Stimulated activated CD4-positive, alpha-beta T cell treated with anti-CD3 and anti-CD28 coated beads, Interleukin-4, amount 100 ng/mL, for 48 hours (primary cell): ENCODE results near the gene CXCR4.
"Not testable (repeated sequence)": the region's sequence is repeated elsewhere in the genome, so short reads cannot be mapped to it uniquely, and the experiment has no call there.

Experiments used
- DNase-seq, 2 donors: peaks; one replicate each; pipeline ENCODE4 v3.0.0-alpha.2; 2020; ENCODE audit warnings: low read depth in 2 of 2

The CXCR4 gene

DNA sequence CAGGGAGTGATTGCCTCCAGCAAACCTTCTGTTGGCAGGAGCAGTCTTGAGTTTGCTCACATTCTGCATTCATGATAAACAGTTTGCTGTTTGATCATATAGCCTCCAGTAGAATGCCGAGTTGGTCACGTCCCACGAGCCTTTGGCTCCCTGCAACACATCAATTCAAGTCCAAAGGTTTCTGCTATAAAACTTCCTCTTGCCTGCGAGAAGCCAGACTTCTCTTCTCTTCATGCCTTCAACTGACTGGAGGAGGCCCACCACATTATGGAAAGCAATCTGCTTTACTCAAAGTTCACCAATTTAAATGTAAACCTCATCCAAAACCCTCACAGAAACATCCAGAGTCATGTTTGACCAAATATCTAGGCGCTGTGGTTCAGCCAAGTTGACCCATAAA lies 40.8 kb downstream of the CXCR4 start:
- DNase-seq: no peak

DNA sequence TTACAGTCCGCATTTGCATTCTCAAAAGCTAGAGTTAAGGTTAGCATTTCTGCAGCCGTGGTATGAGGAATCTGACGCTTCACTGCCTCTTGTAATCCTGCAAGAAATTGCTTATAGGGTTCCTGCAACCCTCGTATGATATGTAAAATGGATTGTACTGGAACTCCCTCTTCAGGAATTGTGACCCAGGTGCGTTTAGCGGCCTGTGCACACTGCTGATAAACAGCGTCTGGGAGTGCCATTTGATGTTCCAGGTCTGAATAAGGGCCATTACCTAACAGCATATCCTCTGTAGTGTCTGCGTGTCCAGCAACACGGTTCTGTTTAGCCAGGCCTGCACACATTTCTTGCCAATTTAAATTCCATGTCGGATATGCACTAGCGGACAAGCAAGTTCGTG lies 42.5 kb downstream of the CXCR4 start:
- DNase-seq: no peak

DNA sequence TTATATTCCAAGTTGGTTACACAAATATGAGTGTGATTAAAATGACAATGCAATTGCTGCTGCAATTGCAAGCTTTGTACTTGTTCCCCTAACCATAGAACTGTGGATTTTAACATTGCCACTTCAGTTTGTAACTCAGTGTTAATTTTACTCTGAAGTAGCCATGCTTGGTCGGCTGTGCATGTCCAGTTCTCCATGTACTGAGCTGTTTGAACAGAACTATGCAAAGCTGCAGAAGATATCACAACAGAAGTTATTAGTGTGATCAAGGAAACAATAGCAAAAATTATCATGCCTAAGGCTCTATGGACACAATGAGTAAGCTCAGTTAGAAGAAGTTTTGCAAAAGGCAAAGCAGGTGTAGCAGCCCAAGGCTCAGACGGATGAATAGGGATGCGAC lies 45.3 kb downstream of the CXCR4 start:
- DNase-seq: no peak

DNA sequence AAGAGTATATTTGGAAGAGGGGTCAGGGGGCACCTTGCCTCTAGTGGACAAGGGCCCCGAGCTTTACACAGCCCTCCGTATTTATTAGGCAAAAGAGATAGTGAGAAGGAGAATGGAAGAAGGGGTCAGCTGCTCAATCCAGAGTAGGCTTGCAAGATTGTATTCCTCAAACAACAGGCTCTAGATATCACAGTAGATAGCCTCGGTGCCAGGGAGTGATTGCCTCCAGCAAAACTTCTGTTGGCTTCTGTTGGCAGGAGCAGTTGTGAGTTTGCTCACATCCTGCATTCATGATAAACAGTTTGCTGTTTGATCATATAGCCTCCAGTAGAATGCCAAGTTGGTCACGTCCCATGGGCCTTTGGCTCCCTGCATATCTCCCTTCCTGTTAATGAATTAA lies 46.1 kb downstream of the CXCR4 start:
- DNase-seq: not testable (repeated sequence)

DNA sequence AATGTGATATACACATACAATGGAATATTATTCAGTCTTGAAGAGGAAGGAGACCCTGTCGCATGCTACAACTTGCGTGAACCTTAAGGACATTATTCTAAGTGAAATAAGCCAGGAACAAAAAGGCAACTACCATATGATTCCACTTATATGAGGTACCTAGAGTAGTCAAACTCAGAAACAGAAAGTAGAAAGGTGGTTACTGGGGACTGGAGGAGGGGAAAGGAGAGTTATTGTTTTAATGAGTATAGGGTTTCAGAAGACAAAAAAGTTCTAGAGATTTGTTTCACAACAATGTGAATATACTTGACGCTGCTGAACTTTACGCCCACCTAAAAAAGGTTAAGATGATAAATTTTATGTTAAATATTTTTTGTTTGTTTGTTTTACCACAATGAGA lies 47.0 kb downstream of the CXCR4 start:
- DNase-seq: no peak

DNA sequence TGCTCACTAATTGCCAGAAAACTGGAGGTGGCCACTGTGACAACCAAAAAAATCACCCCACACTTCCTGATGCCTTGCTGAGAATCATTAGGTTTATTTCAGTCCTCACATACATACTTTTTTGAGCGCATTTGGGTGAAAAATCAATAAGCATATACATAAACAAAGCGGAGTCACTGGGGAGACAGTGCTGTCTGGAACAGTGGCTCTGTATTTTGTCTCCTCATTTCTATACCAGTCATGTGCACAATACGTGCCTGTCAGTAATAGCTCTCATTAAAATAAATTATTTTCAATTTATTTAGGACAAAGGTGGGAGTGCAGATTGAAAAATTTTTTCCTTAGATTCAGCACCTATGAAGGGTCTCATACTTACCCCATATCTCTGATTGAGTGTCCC lies 48.2 kb downstream of the CXCR4 start:
- no peak for DNase-seq

DNA sequence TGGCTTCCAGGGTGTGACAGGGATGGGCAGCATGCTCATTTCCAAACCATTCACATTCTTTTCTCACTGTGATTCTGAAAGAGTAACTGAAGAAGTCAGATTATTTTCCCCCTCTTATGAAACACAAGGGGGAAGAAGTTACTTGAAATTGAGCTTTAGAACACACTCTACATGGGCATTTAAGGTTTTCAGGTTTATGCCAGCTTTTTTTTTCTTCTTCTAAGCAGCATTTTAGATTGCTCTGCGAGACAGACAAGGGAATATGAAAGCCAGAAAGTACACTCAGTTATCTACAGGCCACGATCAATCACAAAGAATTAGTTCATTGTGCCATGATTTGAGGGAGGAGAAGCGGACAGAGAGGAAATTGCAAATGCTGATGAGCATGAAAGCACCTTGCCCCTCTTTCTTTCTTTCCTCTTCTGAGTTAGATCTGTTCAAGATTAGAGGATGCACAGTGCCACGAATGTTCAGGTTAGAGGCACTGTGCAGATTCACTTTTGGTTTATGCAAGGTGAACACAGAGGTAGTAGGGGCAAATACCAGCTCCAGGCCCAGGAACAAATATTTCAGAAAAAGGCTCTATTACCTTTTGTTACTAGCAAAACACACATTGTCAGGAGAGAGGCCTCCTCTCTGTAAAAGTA lies 49.2 kb downstream of the CXCR4 start:
- DNase-seq: no peak

DNA sequence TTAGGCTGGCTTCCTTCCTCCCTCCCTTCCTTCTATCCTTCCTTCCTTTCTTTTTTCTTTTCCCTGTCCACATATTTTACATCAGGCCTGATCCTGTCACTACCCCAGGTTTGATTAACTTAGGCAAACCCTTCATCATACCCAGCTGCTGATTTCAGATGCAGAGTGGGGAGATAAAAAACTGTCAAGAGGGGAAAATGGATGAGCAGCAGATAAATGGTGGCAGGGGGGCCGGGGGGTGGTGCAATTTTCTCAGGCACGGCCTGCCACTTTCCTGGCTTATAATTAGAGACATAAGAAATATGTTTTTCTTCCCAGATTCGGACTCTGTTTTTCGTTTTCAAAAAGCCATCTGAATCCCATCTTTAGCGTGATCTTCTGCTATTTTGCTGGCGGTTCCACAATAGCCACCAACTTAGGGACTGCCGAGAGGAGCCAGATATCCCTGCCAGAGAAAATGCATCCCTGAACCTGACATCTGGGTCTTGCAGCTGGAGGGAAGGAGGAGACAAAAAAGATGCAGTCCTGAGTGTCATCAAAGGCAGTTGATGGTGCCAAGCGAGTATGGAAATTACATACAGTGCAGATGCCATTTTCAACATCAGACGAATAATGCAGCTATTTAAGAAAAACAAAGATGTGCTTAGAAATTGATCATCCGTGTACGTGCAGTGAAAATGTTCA lies 49.9 kb downstream of the CXCR4 start:
- no peak for DNase-seq

DNA sequence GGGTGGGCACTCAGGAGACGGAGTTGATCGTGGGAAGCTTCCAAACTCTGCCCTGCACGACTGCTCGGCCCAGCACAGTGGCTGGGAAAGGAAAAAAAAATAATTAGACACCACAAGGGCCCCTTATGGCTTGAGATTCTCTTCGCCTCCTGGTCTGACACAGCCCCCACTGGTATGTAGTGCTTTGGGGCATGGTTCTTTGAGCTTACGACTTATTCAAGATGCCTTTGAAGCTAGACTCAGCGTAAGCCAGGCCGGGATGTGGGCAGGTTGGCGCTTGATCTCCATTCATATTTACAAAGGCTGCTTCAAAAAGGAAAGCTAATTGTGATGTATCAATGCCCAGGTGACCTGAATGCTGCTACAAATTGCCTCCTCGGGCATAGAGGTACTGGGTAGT lies 50.5 kb downstream of the CXCR4 start:
- no peak for DNase-seq

DNA sequence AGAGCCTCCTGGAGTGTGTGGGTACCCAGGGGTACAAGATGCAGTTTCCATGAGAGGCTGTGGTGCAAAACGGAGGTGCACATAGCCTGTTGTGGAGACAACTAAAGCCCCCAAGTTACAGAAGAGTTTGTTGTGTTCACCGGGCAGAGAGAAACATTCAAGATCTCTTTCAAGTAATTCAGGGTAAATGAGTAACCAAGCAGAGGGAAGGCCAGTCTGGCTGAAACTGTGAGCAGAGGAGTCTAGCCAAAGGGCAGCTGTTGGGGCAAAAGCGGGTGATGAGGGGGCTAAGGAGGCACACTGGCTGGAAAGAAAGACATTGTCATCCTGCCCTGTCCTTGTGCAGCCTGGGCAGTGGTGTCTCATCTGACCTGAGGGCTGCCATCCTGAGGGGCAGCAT lies 52.0 kb downstream of the CXCR4 start:
- no peak for DNase-seq

DNA sequence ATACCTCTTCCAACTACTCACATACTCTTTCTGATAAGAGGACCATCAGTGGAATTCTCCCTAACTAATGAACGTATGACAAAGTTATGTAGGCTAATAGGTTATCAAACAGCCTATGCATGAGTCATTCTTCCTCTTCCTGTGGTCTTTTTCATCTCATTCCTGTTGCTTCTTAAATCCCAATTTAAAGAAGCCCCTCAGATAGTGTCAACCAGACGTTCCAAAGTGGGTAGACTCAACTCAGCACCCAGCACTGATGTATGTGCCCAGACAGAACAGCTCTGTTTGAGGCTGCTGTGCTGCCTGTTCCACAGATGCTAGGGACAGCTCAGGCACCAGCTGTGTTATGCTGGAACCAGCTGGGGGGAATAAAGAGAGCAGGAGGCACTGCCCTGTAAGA lies 52.6 kb downstream of the CXCR4 start:
- no peak for DNase-seq
